ENCODE measurements around the gene HSFX1. TPM values are rescaled to one million over a fixed set of nuclear protein-coding genes. Genes with fewer than 3 reads are reported as not detected.
"Not testable (repeated sequence)": the region's sequence is repeated elsewhere in the genome, so short reads cannot be mapped to it uniquely, and the experiment has no call there.

HSFX1 gene
- total and polyA plus RNA-seq, 2 donors (not counting 1 experiment from before 2014, with no cell fraction given) = 1.2 to 2.9 TPM

- WGBS (ENCODE audit: insufficient coverage) = 97% methylated on average over 4 of the region's 7 CpGs
- no peaks in the 10 kb centered on the region for H4K20me1 ChIP-seq (ENCODE audit: control insufficient read depth, insufficient read depth, low read length, poor library complexity, severe bottlenecking)
- H3K9ac ChIP-seq (ENCODE audit: low read length) = no peak overlapping the region
- H3K4me1 ChIP-seq (ENCODE audit: control insufficient read depth in 2 of 2, insufficient read depth in 2 of 2, low read length in 2 of 2) = no peaks in the 10 kb centered on the region
- H2AFZ ChIP-seq (ENCODE audit: insufficient read depth, low read depth, low read length, poor library complexity, severe bottlenecking) = no peak overlapping the region
- Mint-ChIP-seq H3K4me1 (no peaks in the 10 kb centered on the region), H3K27me3 (no peaks in the 10 kb centered on the region), H3K9me3 (ENCODE audit: insufficient read depth) (no peaks in the 10 kb centered on the region), H3K4me3 (no peak overlapping the region), H3K27ac (no peak overlapping the region)
- H3K27me3 ChIP-seq (replicated peaks in 1 of 4; ENCODE audit: control extremely low read depth in 1 of 4, control insufficient read depth in 3 of 4, insufficient read depth in 4 of 4, low read length in 3 of 4) = no peaks in the 10 kb centered on the region
- no peak for ATAC-seq (ENCODE audit: low read depth)
- no peaks in the 10 kb centered on the region for H3K9me3 ChIP-seq (ENCODE audit: control extremely low read depth in 1 of 3, control insufficient read depth in 2 of 3, insufficient read depth in 1 of 3, low read length in 2 of 3)
- CTCF ChIA-PET = no interaction called here
- H3K27ac ChIP-seq (ENCODE audit: low read length in 2 of 2) = no peak overlapping the region
- TF ChIP-seq EZH2 (IDR thresholded peaks at IDR 0.05; ENCODE audit: borderline replicate concordance, insufficient read depth, low read depth, low read length, poor library complexity, severe bottlenecking) = no peak
- TF ChIP-seq, protein P1, sequence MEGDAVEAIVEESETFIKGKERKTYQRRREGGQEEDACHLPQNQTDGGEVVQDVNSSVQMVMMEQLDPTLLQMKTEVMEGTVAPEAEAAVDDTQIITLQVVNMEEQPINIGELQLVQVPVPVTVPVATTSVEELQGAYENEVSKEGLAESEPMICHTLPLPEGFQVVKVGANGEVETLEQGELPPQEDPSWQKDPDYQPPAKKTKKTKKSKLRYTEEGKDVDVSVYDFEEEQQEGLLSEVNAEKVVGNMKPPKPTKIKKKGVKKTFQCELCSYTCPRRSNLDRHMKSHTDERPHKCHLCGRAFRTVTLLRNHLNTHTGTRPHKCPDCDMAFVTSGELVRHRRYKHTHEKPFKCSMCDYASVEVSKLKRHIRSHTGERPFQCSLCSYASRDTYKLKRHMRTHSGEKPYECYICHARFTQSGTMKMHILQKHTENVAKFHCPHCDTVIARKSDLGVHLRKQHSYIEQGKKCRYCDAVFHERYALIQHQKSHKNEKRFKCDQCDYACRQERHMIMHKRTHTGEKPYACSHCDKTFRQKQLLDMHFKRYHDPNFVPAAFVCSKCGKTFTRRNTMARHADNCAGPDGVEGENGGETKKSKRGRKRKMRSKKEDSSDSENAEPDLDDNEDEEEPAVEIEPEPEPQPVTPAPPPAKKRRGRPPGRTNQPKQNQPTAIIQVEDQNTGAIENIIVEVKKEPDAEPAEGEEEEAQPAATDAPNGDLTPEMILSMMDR (IDR thresholded peaks at IDR 0.05) = no peak
- no peaks in the 10 kb centered on the region for H3K79me2 ChIP-seq (ENCODE audit: control insufficient read depth, insufficient read depth, low read length)
- DNase-seq = no peak
- H3K4me3 ChIP-seq (ENCODE audit: control extremely low read depth in 1 of 5, extremely low read depth in 1 of 5, insufficient read depth in 1 of 5, low read depth in 2 of 5, low read length in 4 of 5) = no peak overlapping the region
- H3K36me3 ChIP-seq (replicated peaks in 1 of 2; ENCODE audit: control extremely low read depth in 1 of 2, control insufficient read depth in 1 of 2, extremely low read depth in 1 of 2, insufficient read depth in 2 of 2, low read length in 1 of 2) = no peaks in the 10 kb centered on the region
- H3K4me2 ChIP-seq (replicated peaks; ENCODE audit: low read depth, low read length, poor library complexity, severe bottlenecking) = no peak overlapping the region
- intact Hi-C loops (cut with micrococcal nuclease) = no loop called here
- POLR2A ChIA-PET = no interaction called here
Observed at GRCh38 chrX:149759824-149760223, 14.0 kb upstream of the HSFX1 start.

GRCh38 chrX:149760965-149761364 is 12.9 kb upstream of the HSFX1 start:
- Histone ChIP-seq H3K9me3 (ENCODE audit: control extremely low read depth in 1 of 3, control insufficient read depth in 2 of 3, insufficient read depth in 1 of 3, low read length in 2 of 3) (no peaks in the 10 kb centered on the region), H3K27ac (ENCODE audit: low read length in 2 of 2) (no peak overlapping the region), H3K36me3 (replicated peaks in 1 of 2; ENCODE audit: control extremely low read depth in 1 of 2, control insufficient read depth in 1 of 2, extremely low read depth in 1 of 2, insufficient read depth in 2 of 2, low read length in 1 of 2) (no peaks in the 10 kb centered on the region), H3K4me3 (ENCODE audit: control extremely low read depth in 1 of 5, extremely low read depth in 1 of 5, insufficient read depth in 1 of 5, low read depth in 2 of 5, low read length in 4 of 5) (no peak overlapping the region), H3K27me3 (replicated peaks in 1 of 4; ENCODE audit: control extremely low read depth in 1 of 4, control insufficient read depth in 3 of 4, insufficient read depth in 4 of 4, low read length in 3 of 4) (no peaks in the 10 kb centered on the region), H3K4me1 (ENCODE audit: control insufficient read depth in 2 of 2, insufficient read depth in 2 of 2, low read length in 2 of 2) (no peaks in the 10 kb centered on the region), H4K20me1 (ENCODE audit: control insufficient read depth, insufficient read depth, low read length, poor library complexity, severe bottlenecking) (no peaks in the 10 kb centered on the region), H3K4me2 (replicated peaks; ENCODE audit: low read depth, low read length, poor library complexity, severe bottlenecking) (no peak overlapping the region), H3K9ac (ENCODE audit: low read length) (no peak overlapping the region), H3K79me2 (ENCODE audit: control insufficient read depth, insufficient read depth, low read length) (no peaks in the 10 kb centered on the region), H2AFZ (ENCODE audit: insufficient read depth, low read depth, low read length, poor library complexity, severe bottlenecking) (no peak overlapping the region)
- intact Hi-C loops (cut with micrococcal nuclease) = no loop called here
- Mint-ChIP-seq H3K4me1 (no peaks in the 10 kb centered on the region), H3K9me3 (ENCODE audit: insufficient read depth) (no peaks in the 10 kb centered on the region), H3K4me3 (no peak overlapping the region), H3K27me3 (no peaks in the 10 kb centered on the region), H3K27ac (no peak overlapping the region)
- CTCF ChIA-PET = no interaction called here
- ATAC-seq (ENCODE audit: low read depth) (no peak), DNase-seq (no peak)
- POLR2A ChIA-PET = no interaction called here
- 80% methylated on average over 1 of the region's 3 CpGs for WGBS (ENCODE audit: insufficient coverage)
- TF ChIP-seq, protein P1 (IDR thresholded peaks at IDR 0.05) = no peak
- no peak for TF ChIP-seq EZH2 (IDR thresholded peaks at IDR 0.05; ENCODE audit: borderline replicate concordance, insufficient read depth, low read depth, low read length, poor library complexity, severe bottlenecking)

DNA sequence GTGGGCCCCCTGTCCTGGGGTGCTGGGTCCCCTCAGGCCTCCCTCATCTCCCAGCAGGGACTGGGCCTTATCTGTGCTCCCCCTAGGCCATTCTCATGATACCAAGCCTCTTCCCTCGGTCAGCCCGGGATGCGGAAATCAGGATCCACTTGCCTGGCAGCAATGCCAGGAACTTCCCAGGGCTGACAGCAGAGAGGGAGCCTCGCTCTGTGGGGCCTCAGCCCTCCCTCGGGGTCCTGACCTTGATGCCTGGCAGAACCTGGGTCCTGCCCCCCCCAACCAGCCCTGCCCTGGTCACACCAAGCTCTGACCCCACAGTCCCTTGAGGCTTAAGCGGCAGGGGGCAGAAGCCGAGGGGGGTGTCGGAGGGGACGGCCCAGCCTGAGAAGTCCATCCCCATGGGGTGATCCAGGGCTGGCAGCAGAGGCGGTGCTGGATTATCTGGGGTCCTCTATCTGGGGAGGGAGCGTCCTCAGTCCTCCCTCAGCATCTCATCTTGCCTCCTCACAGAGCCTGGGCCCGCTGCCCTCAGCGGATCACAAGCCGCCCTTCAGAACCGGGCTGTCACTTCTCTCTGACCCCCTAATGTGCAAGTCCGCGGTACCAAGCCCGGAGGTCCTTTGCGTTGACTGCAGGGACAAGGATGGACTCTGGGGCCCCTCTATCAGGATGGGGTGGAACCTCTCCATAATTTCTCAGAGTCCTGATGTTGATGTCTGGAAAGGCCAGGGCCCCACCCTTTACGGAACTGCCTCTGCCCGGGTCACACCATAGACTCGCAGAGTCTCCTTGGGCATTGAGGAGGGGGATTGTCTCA is 11.8 kb upstream of the HSFX1 start:
- H3K9ac ChIP-seq (ENCODE audit: low read length); H4K20me1 ChIP-seq (ENCODE audit: control insufficient read depth, insufficient read depth, low read length, poor library complexity, severe bottlenecking); H3K36me3 ChIP-seq (replicated peaks in 1 of 2; ENCODE audit: control extremely low read depth in 1 of 2, control insufficient read depth in 1 of 2, extremely low read depth in 1 of 2, insufficient read depth in 2 of 2, low read length in 1 of 2); POLR2A ChIA-PET; H3K27me3 Mint-ChIP-seq; H3K4me1 ChIP-seq (ENCODE audit: control insufficient read depth in 2 of 2, insufficient read depth in 2 of 2, low read length in 2 of 2); DNase-seq; intact Hi-C loops (cut with micrococcal nuclease); H3K4me3 ChIP-seq (ENCODE audit: control extremely low read depth in 1 of 5, extremely low read depth in 1 of 5, insufficient read depth in 1 of 5, low read depth in 2 of 5, low read length in 4 of 5); H3K4me2 ChIP-seq (replicated peaks; ENCODE audit: low read depth, low read length, poor library complexity, severe bottlenecking); H3K27ac ChIP-seq (ENCODE audit: low read length in 2 of 2); H2AFZ ChIP-seq (ENCODE audit: insufficient read depth, low read depth, low read length, poor library complexity, severe bottlenecking); H3K4me1 Mint-ChIP-seq; ATAC-seq (ENCODE audit: low read depth); H3K27ac Mint-ChIP-seq; H3K9me3 ChIP-seq (ENCODE audit: control extremely low read depth in 1 of 3, control insufficient read depth in 2 of 3, insufficient read depth in 1 of 3, low read length in 2 of 3); H3K4me3 Mint-ChIP-seq; H3K79me2 ChIP-seq (ENCODE audit: control insufficient read depth, insufficient read depth, low read length); H3K27me3 ChIP-seq (replicated peaks in 1 of 4; ENCODE audit: control extremely low read depth in 1 of 4, control insufficient read depth in 3 of 4, insufficient read depth in 4 of 4, low read length in 3 of 4); CTCF ChIA-PET; H3K9me3 Mint-ChIP-seq (ENCODE audit: insufficient read depth): not testable (repeated sequence)
- 100% methylated on average over 1 of the region's 22 CpGs for WGBS (ENCODE audit: insufficient coverage)
